BLaER1 treated with 17β-estradiol and CSF1 and Interleukin-3, amounts not matched to agents 10 nM and 100 nM (cell line): ENCODE measurements around the gene RHOBTB3.

Source experiments
- H3K27ac ChIP-seq, 11 experiments: shearing (Covaris generic); formaldehyde crosslinking; 2 replicates each; pipeline ENCODE4 v1.8.1; 2022
- H3K27me3 ChIP-seq, 11 experiments: shearing (Covaris generic); formaldehyde crosslinking; 2 replicates each; pipeline ENCODE4 v1.8.1; 2022
- H3K36me3 ChIP-seq, 11 experiments: shearing (Covaris generic); formaldehyde crosslinking; 2 replicates each; pipeline ENCODE4 v1.8.1; 2022
- H3K4me1 ChIP-seq, 10 experiments: shearing (Covaris generic); formaldehyde crosslinking; 2 replicates each; pipeline ENCODE4 v1.8.1; 2022
- H3K4me2 ChIP-seq, 11 experiments: shearing (Covaris generic); formaldehyde crosslinking; 2 replicates each; pipeline ENCODE4 v1.8.1; 2022
- H3K4me3 ChIP-seq, 10 experiments: shearing (Covaris generic); formaldehyde crosslinking; 2 replicates each; pipeline ENCODE4 v1.8.1; 2022
- H3K9ac ChIP-seq, 11 experiments: shearing (Covaris generic); formaldehyde crosslinking; 2 replicates each; pipeline ENCODE4 v1.8.1; 2022
- H3K9me3 ChIP-seq, 11 experiments: shearing (Covaris generic); formaldehyde crosslinking; replicated peaks in 1 of 11; 2 replicates each; pipeline ENCODE4 v1.8.1; 2022
- H4K20me1 ChIP-seq, 11 experiments: shearing (Covaris generic); formaldehyde crosslinking; 2 replicates each; pipeline ENCODE4 v1.8.1; 2022
- Cebpa-rat ChIP-seq, 11 experiments: shearing (Covaris generic); IDR thresholded peaks; 2 replicates each; pipeline ENCODE4 v1.8.1; 2022

Gene RHOBTB3

DNA sequence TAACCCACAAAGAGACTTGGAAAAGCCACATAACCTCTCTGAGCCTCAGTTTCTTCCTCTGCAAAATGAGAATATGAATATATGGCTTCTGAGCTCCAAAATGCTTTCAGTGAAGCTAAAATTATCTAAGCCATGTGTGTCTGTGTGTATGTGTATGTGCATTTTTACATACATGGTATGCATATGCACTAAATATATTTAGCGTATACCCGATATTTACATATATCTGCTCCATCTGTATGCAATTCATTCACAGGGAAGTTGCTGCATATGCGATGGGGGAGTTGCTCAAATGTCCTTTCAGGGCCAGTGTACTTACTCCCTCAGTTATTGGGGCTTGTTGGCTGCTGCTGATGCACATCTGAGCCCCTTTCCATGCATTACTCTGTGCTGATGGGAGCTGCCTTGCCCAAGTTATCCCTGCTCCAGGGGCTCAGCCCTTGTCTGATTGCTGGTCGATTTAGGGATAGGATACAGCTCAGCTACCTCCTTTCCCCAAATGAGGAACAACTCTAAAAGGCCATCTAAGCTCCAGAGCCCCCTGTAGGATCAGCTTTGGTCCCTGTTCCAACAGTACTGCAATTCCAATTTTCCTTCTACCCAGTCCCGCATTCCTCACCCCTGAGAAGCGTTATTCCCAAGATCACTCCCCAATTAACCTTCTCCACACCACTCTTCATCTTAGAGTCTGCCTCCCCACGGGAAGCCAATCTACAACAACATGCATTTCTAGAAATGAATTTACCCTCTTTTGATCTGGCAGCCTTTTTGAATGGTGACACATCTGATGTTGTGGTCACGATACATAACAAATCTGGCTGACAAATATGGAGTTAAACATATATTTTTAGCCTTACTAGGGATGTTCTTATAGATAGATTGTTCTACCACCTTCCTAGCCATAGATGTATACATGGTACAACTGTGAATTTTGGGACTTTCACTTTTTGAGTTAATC lies 15.9 kb downstream of the RHOBTB3 start:
- TF ChIP-seq Cebpa-rat (IDR thresholded peaks at IDR 0.05), result no peak

DNA sequence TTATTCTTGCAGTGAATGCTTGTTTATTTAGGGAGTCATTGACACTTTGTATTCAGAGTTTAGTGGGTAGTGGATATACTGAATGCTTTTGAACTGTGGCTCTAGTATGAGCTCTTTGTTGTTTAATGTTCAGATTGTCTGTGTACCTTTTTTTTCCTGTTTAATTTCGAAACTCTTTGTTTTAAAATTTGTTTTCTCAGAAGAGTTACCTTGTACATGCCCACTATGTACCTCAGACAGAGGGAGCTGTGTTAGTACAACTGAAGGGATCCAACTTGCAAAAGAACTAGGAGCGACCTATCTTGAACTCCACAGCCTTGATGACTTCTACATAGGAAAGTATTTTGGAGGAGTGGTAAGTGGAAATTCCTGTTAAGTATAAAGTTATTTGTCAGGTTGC lies 17.0 kb downstream of the RHOBTB3 start:
- H4K20me1 ChIP-seq, result peaks cover 0 to 8% (median 0%) of the 10 kb centered on the region in 11 experiments; a peak in 2 of 22 replicates
- no peak for TF ChIP-seq Cebpa-rat (IDR thresholded peaks at IDR 0.05)
- H3K9ac ChIP-seq, result no peak overlapping the region
- no peak overlapping the region for H3K27ac ChIP-seq
- H3K36me3 ChIP-seq, result peaks cover 68 to 99% (median 91%) of the 10 kb centered on the region in 11 experiments
- H3K4me3 ChIP-seq, result no peak overlapping the region
- peaks cover 0 to 10% (median 8%) of the 10 kb centered on the region in 10 experiments; a peak in 10 of 20 replicates for H3K4me1 ChIP-seq
- H3K9me3 ChIP-seq, result no peaks in the 10 kb centered on the region
- no peak overlapping the region for H3K4me2 ChIP-seq
- H3K27me3 ChIP-seq, result no peaks in the 10 kb centered on the region

More for the DNA sequence above, 15.9 kb downstream of the RHOBTB3 start:
- Histone ChIP-seq H3K9me3 (no peaks in the 10 kb centered on the region), H3K36me3 (peaks cover 58 to 98% (median 82%) of the 10 kb centered on the region in 11 experiments), H3K4me1 (peaks cover 0 to 17% (median 9%) of the 10 kb centered on the region in 10 experiments; a peak in 10 of 20 replicates), H3K27ac (no peak overlapping the region), H3K9ac (no peak overlapping the region), H3K4me3 (no peak overlapping the region), H3K4me2 (no peak overlapping the region; a peak in 1 of 22 replicates), H3K27me3 (no peaks in the 10 kb centered on the region), H4K20me1 (peaks cover 0 to 9% (median 0%) of the 10 kb centered on the region in 11 experiments; a peak in 2 of 22 replicates)

DNA sequence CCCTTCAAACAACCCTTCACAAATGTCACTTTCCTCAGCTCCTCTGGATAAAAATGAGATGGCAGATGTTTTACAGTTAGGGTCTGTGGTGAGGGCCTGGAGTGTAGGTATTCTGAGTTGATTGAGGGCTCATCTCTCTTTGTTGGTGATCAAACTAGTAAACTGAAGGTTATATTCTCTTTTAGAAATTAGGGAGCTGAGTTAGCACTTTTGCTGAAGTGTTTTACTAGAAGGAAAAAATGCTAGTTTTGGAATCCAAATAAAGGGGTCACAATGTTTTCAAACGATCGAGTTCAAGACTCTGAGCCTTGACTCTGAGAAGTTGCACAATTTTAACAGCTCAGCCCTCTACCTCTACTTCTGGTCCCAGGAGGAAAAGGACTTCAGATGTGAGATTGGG lies 23.4 kb downstream of the RHOBTB3 start:
- no peak overlapping the region for H3K4me3 ChIP-seq
- H3K4me2 ChIP-seq, result no peak overlapping the region
- no peak for TF ChIP-seq Cebpa-rat (IDR thresholded peaks at IDR 0.05)
- 0 out of 22 replicates have a peak overlapping the region, but pooled peaks of 1 of the 11 experiments have one; percentile 11 for H3K9ac ChIP-seq
- H3K4me1 ChIP-seq, result peaks cover 7 to 13% (median 10%) of the 10 kb centered on the region in 10 experiments
- no peaks in the 10 kb centered on the region; a peak in 2 of 22 replicates for H4K20me1 ChIP-seq
- no peaks in the 10 kb centered on the region for H3K9me3 ChIP-seq
- no peaks in the 10 kb centered on the region for H3K27me3 ChIP-seq
- H3K36me3 ChIP-seq, result peaks cover 69 to 96% (median 83%) of the 10 kb centered on the region in 11 experiments
- H3K27ac ChIP-seq, result peak overlapping the region in 2 of 11 experiments; percentile 10 to 38; a peak in 1 of 22 replicates

DNA sequence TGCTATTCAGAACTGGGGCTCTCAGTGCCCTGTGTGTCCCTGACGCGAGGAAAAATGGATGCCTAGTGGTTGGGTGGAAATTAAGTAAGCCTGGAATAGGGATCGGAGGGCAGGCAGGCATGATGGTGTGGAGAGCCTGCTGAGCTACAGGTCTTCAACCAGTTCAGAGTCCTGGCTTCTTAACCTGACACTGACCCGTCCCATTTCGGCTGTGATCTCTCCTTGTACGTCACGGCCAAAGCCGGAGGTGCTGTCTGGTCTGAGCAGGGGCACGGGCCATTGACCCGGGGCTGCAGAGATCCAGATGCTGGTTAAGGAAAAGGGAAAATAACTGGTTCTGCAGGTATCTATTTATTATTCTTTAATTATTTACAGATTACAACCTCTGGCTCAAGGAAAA lies 27.9 kb downstream of the RHOBTB3 start:
- Histone ChIP-seq H3K27ac (peak overlapping the region in 8 of 11 experiments; percentile 41 to 88 (median 86); a peak in 16 of 22 replicates), H3K9me3 (no peaks in the 10 kb centered on the region), H3K4me1 (peaks cover 42 to 51% (median 48%) of the 10 kb centered on the region in 10 experiments), H3K27me3 (no peaks in the 10 kb centered on the region), H3K4me3 (no peak overlapping the region), H4K20me1 (no peaks in the 10 kb centered on the region; a peak in 1 of 22 replicates), H3K9ac (0 out of 22 replicates have a peak overlapping the region, but pooled peaks of 1 of the 11 experiments have one; percentile 14), H3K36me3 (peaks cover 33 to 56% (median 47%) of the 10 kb centered on the region in 11 experiments), H3K4me2 (peak overlapping the region in 7 of 11 experiments; percentile 14 to 82 (median 28); a peak in 10 of 22 replicates)
- no peak for TF ChIP-seq Cebpa-rat (IDR thresholded peaks at IDR 0.05)

DNA sequence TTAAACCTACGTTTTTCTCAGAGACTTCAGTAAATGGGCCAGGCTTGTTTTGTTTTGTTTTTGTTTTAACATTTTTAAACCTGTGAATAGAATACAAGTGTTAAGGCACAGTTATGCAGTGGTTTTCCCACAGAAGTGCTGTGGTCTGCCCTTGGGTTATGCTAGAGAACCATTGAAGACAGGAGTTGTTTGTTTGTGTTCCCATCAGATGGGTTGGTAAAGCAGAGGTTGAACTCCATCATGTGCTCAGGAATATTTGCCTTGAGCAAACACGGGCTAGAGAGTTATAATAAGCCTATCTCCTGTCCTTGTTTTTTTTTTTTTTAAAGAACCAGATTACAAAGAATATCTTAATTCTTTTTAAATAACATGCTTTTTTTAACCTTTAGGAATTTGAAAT lies 28.5 kb downstream of the RHOBTB3 start:
- Histone ChIP-seq H3K4me3 (no peak overlapping the region), H3K9me3 (no peaks in the 10 kb centered on the region), H3K4me2 (peak overlapping the region; percentile 58 to 90 (median 75); a peak in 20 of 22 replicates), H4K20me1 (no peaks in the 10 kb centered on the region; a peak in 1 of 22 replicates), H3K4me1 (peaks cover 42 to 51% (median 48%) of the 10 kb centered on the region in 10 experiments), H3K9ac (peak overlapping the region in 7 of 11 experiments; percentile 44 to 76 (median 65); a peak in 7 of 22 replicates), H3K27ac (peak overlapping the region; percentile 13 to 88 (median 84); a peak in 21 of 22 replicates), H3K27me3 (no peaks in the 10 kb centered on the region), H3K36me3 (peaks cover 28 to 55% (median 45%) of the 10 kb centered on the region in 11 experiments)
- TF ChIP-seq Cebpa-rat (IDR thresholded peaks at IDR 0.05), result no peak

DNA sequence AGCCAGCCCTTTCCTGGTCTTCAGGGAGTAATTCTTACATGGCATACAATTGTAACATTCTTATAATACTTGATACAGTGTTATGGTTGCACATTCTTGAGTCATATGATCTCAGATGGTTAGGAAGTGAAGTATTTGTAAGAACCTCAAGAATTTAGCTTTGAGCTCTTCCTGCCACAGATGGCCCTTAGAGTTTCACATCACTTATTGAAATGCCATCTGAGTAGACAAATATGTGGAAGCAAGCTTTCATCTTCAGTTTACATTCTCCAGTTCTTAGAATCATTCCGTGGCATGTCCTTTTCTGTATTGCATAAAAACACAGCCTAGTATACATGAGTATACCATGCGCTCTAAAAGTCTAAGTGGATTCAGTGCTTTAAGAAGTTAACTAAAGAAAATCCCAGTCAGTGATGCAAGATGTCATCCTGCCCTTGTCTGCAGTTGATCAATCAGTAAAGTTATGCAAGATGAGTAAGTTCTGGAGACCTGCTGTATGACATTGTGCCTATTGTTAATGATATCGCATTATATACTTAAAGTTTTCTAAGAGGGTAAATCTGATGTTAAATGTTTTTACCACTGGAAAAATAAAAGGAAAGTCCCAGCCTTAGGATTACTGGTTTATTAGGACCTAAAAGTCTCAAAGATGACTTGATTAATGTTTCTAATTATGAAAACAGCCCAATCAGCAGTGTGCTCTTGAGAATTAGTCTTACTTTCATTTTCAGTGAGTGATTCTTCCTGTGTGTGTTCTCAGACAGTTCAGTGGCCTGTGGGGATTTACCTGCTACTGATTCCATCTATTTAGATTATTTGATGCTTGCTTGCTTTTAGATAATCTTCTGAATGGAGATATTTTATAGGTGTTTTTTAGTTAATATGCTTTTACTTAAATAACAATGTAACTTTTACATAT lies 29.4 kb downstream of the RHOBTB3 start:
- Histone ChIP-seq H3K4me2 (peak overlapping the region; percentile 58 to 90 (median 75)), H3K4me3 (peak overlapping the region in 4 of 10 experiments; percentile 15 to 36 (median 26); a peak in 4 of 20 replicates), H3K27ac (peak overlapping the region; percentile 13 to 88 (median 84); a peak in 21 of 22 replicates), H3K36me3 (peaks cover 24 to 55% (median 45%) of the 10 kb centered on the region in 11 experiments), H3K27me3 (no peaks in the 10 kb centered on the region), H3K9me3 (no peaks in the 10 kb centered on the region), H3K4me1 (peaks cover 42 to 51% (median 48%) of the 10 kb centered on the region in 10 experiments), H4K20me1 (no peaks in the 10 kb centered on the region; a peak in 1 of 22 replicates), H3K9ac (peak overlapping the region; percentile 39 to 76 (median 64); a peak in 20 of 22 replicates)
- peak in 4 of 11 experiments; percentile 8 to 40 (median 32); a peak in 3 of 22 replicates for TF ChIP-seq Cebpa-rat (IDR thresholded peaks at IDR 0.05)

DNA sequence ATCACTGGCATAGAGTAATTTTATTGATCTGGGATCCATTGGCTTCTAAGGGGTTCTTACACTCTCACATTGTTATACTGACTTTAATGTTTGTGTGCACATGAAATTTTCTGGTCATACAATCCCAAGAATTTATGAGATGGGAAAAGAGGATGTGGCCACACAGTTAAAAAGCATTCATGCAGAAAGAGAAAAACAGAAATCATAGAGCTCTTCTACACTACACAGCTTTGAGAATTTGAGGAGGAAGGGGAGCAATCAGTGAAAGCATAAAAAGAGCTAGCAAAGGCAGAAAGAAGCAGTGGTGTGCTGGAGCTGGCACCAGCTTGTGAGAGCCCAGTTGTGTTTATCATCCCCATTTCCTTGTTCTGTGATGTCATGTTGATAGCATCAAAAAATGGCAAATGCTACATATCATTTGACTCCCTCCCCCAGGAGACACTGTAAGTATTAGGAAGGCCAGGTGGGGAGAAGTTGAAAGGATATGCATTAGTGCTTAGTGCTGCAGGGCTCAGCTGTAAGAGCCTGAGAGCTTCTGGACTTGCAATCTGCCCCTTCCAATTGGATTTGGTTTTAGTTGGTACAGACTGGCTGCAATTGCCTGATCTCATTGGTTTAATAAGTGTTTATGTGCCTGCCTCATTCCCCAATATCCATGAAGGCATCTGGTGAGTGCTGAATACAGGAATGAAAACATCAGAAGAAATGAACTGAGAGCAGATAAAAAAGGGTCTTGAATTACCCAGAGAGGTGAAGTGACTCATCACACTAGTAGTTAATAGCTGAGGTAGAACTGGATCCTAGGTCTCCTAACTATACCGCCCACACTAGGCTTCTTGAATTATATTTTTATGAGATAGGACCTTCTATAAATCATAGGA lies 30.9 kb downstream of the RHOBTB3 start:
- Histone ChIP-seq H3K9me3 (no peaks in the 10 kb centered on the region), H3K27ac (peak overlapping the region in 9 of 11 experiments; percentile 66 to 88 (median 86); a peak in 17 of 22 replicates), H3K9ac (peak overlapping the region in 8 of 11 experiments; percentile 24 to 76 (median 64); a peak in 11 of 22 replicates), H3K4me2 (peak overlapping the region; percentile 58 to 90 (median 75)), H3K36me3 (peaks cover 18 to 53% (median 41%) of the 10 kb centered on the region in 11 experiments), H3K4me3 (0 out of 20 replicates have a peak overlapping the region, but pooled peaks of 1 of the 10 experiments have one; percentile 2), H3K4me1 (peaks cover 42 to 51% (median 48%) of the 10 kb centered on the region in 10 experiments), H3K27me3 (no peaks in the 10 kb centered on the region), H4K20me1 (no peaks in the 10 kb centered on the region; a peak in 1 of 22 replicates)
- TF ChIP-seq Cebpa-rat (IDR thresholded peaks at IDR 0.05), result no peak
